ENCODE data around the gene FOLR1.

Gene FOLR1

DNA sequence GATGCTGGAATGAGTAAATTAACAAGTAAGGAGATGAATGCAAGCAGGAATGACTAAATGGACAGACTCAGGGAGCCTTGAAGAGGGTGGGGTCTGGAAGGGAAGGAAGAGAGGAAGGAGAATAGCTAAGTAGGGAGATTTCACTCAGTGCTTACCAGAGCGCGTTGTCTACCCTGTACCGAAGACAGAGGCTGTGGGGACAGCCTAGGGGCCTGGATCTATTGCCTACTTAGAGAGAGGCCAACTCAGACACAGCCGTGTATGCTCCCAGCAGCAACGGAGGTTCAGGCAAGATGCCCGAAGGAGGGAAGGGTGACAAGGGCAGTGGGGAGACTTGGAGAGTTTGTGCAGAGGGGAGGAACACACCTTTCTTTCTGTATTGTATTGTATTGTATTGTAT is 24.7 kb downstream of the FOLR1 start, which contains the start of gene FOLR2:
Gene FOLR2, plus strand, starts transcription at position 157 of the 400 bp plus-strand sequence. CDS start 1,791 bp downstream, outside the sequence.
- TF ChIP-seq, protein P1, sequence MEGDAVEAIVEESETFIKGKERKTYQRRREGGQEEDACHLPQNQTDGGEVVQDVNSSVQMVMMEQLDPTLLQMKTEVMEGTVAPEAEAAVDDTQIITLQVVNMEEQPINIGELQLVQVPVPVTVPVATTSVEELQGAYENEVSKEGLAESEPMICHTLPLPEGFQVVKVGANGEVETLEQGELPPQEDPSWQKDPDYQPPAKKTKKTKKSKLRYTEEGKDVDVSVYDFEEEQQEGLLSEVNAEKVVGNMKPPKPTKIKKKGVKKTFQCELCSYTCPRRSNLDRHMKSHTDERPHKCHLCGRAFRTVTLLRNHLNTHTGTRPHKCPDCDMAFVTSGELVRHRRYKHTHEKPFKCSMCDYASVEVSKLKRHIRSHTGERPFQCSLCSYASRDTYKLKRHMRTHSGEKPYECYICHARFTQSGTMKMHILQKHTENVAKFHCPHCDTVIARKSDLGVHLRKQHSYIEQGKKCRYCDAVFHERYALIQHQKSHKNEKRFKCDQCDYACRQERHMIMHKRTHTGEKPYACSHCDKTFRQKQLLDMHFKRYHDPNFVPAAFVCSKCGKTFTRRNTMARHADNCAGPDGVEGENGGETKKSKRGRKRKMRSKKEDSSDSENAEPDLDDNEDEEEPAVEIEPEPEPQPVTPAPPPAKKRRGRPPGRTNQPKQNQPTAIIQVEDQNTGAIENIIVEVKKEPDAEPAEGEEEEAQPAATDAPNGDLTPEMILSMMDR (IDR thresholded peaks at IDR 0.05; ENCODE audit: extremely low read depth, missing control alignments) = no peak
- DNase-seq (ENCODE audit: low spot score) = no peak

DNA sequence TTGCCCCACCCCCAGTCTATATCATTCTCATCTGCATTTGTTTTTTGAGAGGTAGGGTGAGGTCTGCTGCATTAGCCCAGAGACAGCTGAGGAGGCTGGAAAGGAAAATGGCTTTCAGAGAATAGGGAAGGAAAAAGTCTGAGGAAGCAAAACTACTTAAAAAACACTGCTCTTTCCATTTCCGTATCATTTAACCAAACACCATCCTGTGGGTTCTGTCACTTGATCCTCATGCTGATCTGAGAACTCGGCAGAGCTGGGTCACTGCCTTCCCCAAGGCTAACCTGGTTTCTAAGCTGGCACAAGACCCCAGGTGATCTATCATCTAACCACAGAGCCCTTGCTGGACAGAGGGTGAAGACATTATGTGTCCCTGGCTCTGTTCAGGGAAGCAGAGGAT is 25.9 kb downstream of the FOLR1 start:
- TF ChIP-seq, protein P1 (IDR thresholded peaks at IDR 0.05; ENCODE audit: extremely low read depth, missing control alignments) = no peak
- no peak for DNase-seq (ENCODE audit: low spot score)

DNA sequence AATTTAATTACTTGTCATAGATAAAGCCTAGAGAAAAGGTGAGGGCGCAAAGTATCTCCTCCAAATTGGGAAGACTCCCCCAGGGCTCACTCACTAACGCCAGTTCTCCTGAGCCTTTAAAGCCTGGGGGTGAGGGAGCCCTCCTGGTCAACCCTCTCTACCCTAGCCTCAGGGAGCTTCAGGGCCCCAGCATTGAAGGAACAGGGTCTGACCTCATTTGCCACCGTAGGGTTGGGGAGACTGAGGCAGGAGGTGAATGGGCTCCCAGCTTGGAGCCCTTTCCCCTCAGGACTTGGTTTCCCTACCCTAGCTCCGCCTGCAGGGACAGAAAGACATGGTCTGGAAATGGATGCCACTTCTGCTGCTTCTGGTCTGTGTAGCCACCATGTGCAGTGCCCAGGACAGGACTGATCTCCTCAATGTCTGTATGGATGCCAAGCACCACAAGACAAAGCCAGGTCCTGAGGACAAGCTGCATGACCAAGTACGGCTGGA is 26.4 kb downstream of the FOLR1 start:
- DNase-seq (ENCODE audit: low spot score) = no peak
- TF ChIP-seq, protein P1 (IDR thresholded peaks at IDR 0.05; ENCODE audit: extremely low read depth, missing control alignments) = no peak

DNA sequence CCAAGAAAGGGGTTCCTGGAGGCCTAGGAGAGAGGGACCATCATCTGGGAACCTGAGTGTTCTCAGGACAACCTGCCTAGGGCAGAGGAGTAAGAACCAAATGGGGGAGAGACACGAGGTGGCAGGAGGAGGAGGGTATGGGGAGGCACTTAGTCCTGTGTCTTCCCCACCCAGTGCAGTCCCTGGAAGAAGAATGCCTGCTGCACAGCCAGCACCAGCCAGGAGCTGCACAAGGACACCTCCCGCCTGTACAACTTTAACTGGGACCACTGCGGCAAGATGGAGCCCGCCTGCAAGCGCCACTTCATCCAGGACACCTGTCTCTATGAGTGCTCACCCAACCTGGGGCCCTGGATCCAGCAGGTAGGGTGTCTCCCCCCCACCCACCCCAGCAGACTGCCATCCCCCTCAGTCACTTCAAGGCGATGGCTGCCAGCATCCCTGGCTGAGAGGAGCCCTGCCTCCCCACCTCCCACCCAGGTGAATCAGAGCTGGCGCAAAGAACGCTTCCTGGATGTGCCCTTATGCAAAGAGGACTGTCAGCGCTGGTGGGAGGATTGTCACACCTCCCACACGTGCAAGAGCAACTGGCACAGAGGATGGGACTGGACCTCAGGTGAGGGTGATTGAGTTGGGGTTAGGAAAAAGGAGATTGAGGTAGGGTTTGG is 28.9 kb downstream of the FOLR1 start:
- TF ChIP-seq, protein P1 (IDR thresholded peaks at IDR 0.05; ENCODE audit: extremely low read depth, missing control alignments) = no peak
- no peak for DNase-seq (ENCODE audit: low spot score)

DNA sequence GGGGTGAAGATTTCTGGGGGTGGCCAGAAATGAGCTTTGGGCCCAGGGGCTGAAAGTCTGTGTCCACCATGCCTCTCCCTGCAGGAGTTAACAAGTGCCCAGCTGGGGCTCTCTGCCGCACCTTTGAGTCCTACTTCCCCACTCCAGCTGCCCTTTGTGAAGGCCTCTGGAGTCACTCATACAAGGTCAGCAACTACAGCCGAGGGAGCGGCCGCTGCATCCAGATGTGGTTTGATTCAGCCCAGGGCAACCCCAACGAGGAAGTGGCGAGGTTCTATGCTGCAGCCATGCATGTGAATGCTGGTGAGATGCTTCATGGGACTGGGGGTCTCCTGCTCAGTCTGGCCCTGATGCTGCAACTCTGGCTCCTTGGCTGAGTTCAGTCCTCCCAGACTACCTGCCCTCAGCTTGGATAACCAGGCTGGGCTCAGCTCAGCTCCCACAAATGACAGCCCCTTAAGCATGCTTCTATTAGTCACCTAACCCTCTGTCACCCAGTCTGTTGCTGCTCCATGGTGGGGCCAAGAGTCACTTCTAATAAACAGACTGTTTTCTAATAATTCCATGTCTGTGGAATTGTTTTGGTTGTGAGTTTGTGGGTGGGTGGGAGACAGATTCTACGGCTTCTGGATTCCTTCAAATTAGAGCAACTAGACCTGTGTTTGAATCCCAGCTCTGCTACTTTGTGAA is 29.6 kb downstream of the FOLR1 start:
- TF ChIP-seq, protein P1 (IDR thresholded peaks at IDR 0.05; ENCODE audit: extremely low read depth, missing control alignments) = no peak
- DNase-seq (ENCODE audit: low spot score) = no peak

DNA sequence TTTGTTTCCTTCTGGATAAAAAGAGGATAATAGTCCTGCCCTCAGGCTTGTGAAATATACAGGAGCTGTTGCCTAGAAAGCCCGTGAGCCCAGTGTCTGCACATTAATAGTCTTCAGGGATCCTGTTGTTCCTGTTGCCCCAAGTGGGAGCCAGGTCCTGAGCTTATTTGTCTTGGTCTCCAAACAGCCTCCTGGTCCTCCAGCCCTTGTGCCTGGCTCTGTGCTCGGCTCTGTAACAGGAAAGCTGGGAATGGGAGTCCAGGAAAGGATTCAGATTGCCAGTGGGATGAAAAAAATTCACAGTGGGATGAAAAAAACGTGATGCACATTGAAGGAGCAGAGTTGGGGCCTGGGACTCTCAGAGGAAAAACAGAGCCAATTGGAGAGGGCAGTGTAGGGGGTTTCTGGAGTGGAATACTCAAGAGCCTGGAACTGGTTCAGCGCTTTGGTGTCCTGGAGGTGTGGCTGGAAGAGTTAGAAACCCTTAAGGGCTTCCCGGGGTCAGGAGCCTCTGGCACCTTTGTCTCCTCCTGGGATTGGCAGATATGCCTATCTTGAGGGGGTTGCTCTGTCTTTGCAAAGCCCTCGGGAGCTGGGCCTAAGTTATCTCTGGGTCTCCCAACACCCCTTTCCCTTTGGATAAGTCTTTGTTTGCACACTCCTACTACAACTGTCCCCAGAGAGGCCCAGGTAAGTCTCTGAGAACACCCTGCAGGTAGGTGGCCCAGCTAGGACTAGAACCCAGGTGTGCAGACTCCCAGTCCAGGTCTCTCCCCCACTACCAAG is 30.4 kb downstream of the FOLR1 start:
- TF ChIP-seq, protein P1 (IDR thresholded peaks at IDR 0.05; ENCODE audit: extremely low read depth, missing control alignments) = no peak
- DNase-seq (ENCODE audit: low spot score) = no peak
